IPS-NIHi7 (cell line): ENCODE measurements around the gene DENND1B.
A peak's percentile ranks its signal among the peaks of the same experiment; 100 is the strongest.

ENCODE experiments used
- DNase-seq: peaks from one replicate; pipeline ENCODE4 v3.0.0; 2012; ENCODE audit warnings: mixed read lengths; ENCODE audit errors: extremely low spot score

The DENND1B gene

GRCh38 chr1:197683895-197684553 lies 91.3 kb downstream of the DENND1B start:
- no peak for DNase-seq

- DNase-seq = no peak
Measured at GRCh38 chr1:197683280-197683679, 92.0 kb downstream of the DENND1B start.

GRCh38 chr1:197680311-197680710 lies 95.0 kb downstream of the DENND1B start:
- DNase-seq = no peak

GRCh38 chr1:197677752-197678295 lies 97.5 kb downstream of the DENND1B start:
- DNase-seq = no peak

- no peak for DNase-seq
Measured at GRCh38 chr1:197677313-197677712, 98.0 kb downstream of the DENND1B start.

- DNase-seq = no peak
Measured at GRCh38 chr1:197675583-197676208, 99.6 kb downstream of the DENND1B start.

- DNase-seq = peak; percentile 31
Measured at GRCh38 chr1:197674286-197674685, 101.0 kb downstream of the DENND1B start.

- no peak for DNase-seq
Measured at GRCh38 chr1:197673292-197673691, 102.0 kb downstream of the DENND1B start.

GRCh38 chr1:197672347-197672746 lies 102.9 kb downstream of the DENND1B start:
- DNase-seq = no peak

- no peak for DNase-seq
Measured at GRCh38 chr1:197671920-197672319, 103.4 kb downstream of the DENND1B start.

- no peak for DNase-seq
Measured at GRCh38 chr1:197671140-197671539, 104.1 kb downstream of the DENND1B start.

GRCh38 chr1:197666769-197667285 lies 108.5 kb downstream of the DENND1B start:
- no peak for DNase-seq

GRCh38 chr1:197664391-197664790 lies 110.9 kb downstream of the DENND1B start:
- no peak for DNase-seq

- DNase-seq = no peak
Measured at GRCh38 chr1:197663162-197663953, 111.9 kb downstream of the DENND1B start.

- no peak for DNase-seq
Measured at GRCh38 chr1:197660389-197660788, 114.9 kb downstream of the DENND1B start.

GRCh38 chr1:197659171-197659570 lies 116.1 kb downstream of the DENND1B start:
- no peak for DNase-seq

GRCh38 chr1:197649188-197649587 lies 126.1 kb downstream of the DENND1B start:
- DNase-seq = no peak

GRCh38 chr1:197638316-197638715 lies 137.0 kb downstream of the DENND1B start:
- DNase-seq = no peak

GRCh38 chr1:197637406-197637805 lies 137.9 kb downstream of the DENND1B start:
- no peak for DNase-seq

- peak; percentile 19 for DNase-seq
Measured at GRCh38 chr1:197633447-197634078, 141.7 kb downstream of the DENND1B start.

GRCh38 chr1:197632651-197633050 lies 142.6 kb downstream of the DENND1B start:
- DNase-seq = no peak

GRCh38 chr1:197632005-197632404 lies 143.3 kb downstream of the DENND1B start:
- no peak for DNase-seq
